Upper lobe of right lung (tissue), 1 donor: ENCODE results near the gene ICAM4. TPM values are rescaled to one million over a fixed set of nuclear protein-coding genes. Genes with fewer than 3 reads are reported as not detected.

ENCODE experiments used
- ATAC-seq: fragments of 200-7000 bp; cut with Tn5 transposase; one replicate; pipeline ENCODE4 v1.9.1; 2020; ENCODE audit warnings: mild to moderate bottlenecking, moderate library complexity
- DNase-seq: peaks from one replicate; pipeline ENCODE4 v3.0.0-alpha.2; 2020
- H3K27ac ChIP-seq: fragments of 200-600 bp; one replicate; pipeline ENCODE4 v1.8.0; 2022
- H3K27me3 ChIP-seq: fragments of 200-600 bp; one replicate; pipeline ENCODE4 v1.8.0; 2022; ENCODE audit warnings: mild to moderate bottlenecking
- H3K36me3 ChIP-seq: fragments of 200-600 bp; one replicate; pipeline ENCODE4 v1.8.0; 2022
- H3K4me1 ChIP-seq: fragments of 200-600 bp; one replicate; pipeline ENCODE4 v1.8.0; 2022
- H3K4me3 ChIP-seq: fragments of 200-600 bp; one replicate; pipeline ENCODE4 v1.8.0; 2022; ENCODE audit warnings: mild to moderate bottlenecking
- H3K9me3 ChIP-seq: fragments of 200-600 bp; one replicate; pipeline ENCODE4 v1.8.0; 2022
- CTCF ChIP-seq: fragments of 200-600 bp; IDR thresholded peaks from one replicate; pipeline ENCODE4 v1.8.0; 2022; ENCODE audit warnings: antibody characterized with exemption
- intact Hi-C: fragments of 100-400 bp; cut with DNase I; formaldehyde crosslinking; loops from one replicate; pipeline ENCODE4 v1.11.0; 2022
- total RNA-seq: library from RNA; stranded (reverse); fragmentation: NEBNext Ultra II Directional; extraction: Animal tissue kit (Norgen Biotek cat#: 25700); gene quantifications from one replicate; pipeline ENCODE4 v1.2.1, GENCODE V29; 2021
- donor health status: DM: no; HTN: yes; CAD: no; lungs with severe emphysema.

Gene ICAM4
- total RNA-seq, 1 donor from 2014 or later: 11.1 TPM

GRCh38 chr19:10321874-10322835, 35.4 kb downstream of the ICAM4 start:
- ATAC-seq: no peak
- no peak for DNase-seq
- no peak overlapping the region for H3K27ac ChIP-seq
- TF ChIP-seq CTCF: no peak
- no peak overlapping the region for H3K4me3 ChIP-seq
- no peaks in the 10 kb centered on the region for H3K9me3 ChIP-seq
- H3K27me3 ChIP-seq: no peaks in the 10 kb centered on the region
- intact Hi-C loops: no loop called here
- H3K36me3 ChIP-seq: peaks cover 95% of the 10 kb centered on the region
- no peaks in the 10 kb centered on the region for H3K4me1 ChIP-seq

- H3K4me3 ChIP-seq: no peak overlapping the region
- DNase-seq (no peak), ATAC-seq (no peak)
- H3K9me3 ChIP-seq: no peaks in the 10 kb centered on the region
- no peaks in the 10 kb centered on the region for H3K4me1 ChIP-seq
- no peak for TF ChIP-seq CTCF
- no peaks in the 10 kb centered on the region for H3K27me3 ChIP-seq
- H3K36me3 ChIP-seq: peaks cover 97% of the 10 kb centered on the region
- intact Hi-C loops: no loop called here
- H3K27ac ChIP-seq: no peak overlapping the region
Observed at GRCh38 chr19:10325732-10326131, 39.0 kb downstream of the ICAM4 start.

GRCh38 chr19:10327793-10328192, 41.0 kb downstream of the ICAM4 start:
- no peak for ATAC-seq
- Histone ChIP-seq H3K4me3 (no peak overlapping the region), H3K36me3 (peaks cover 76% of the 10 kb centered on the region), H3K27me3 (no peaks in the 10 kb centered on the region), H3K27ac (no peak overlapping the region), H3K4me1 (peaks cover 13% of the 10 kb centered on the region), H3K9me3 (no peaks in the 10 kb centered on the region)
- intact Hi-C loops: no loop called here
- DNase-seq: no peak
- no peak for TF ChIP-seq CTCF

- no peak for TF ChIP-seq CTCF
- no peaks in the 10 kb centered on the region for H3K27me3 ChIP-seq
- H3K36me3 ChIP-seq: peaks cover 66% of the 10 kb centered on the region
- H3K27ac ChIP-seq: no peak overlapping the region
- H3K9me3 ChIP-seq: no peaks in the 10 kb centered on the region
- no peak for ATAC-seq
- DNase-seq: no peak
- H3K4me1 ChIP-seq: peaks cover 13% of the 10 kb centered on the region
- intact Hi-C loops: no loop called here
- no peak overlapping the region for H3K4me3 ChIP-seq
Observed at GRCh38 chr19:10328558-10329429, 42.0 kb downstream of the ICAM4 start.

- Histone ChIP-seq H3K27me3 (no peaks in the 10 kb centered on the region), H3K9me3 (no peaks in the 10 kb centered on the region), H3K27ac (no peak overlapping the region), H3K4me1 (peaks cover 13% of the 10 kb centered on the region), H3K4me3 (no peak overlapping the region), H3K36me3 (peaks cover 59% of the 10 kb centered on the region)
- intact Hi-C loops: no loop called here
- no peak for ATAC-seq
- no peak for DNase-seq
- no peak for TF ChIP-seq CTCF
Observed at GRCh38 chr19:10329555-10329954, 42.8 kb downstream of the ICAM4 start.
